NCI-H2107 (cell line): Measurements from ENCODE around the gene ZSWIM8.

Experiments
- DNase-seq: peaks from one replicate; lab custom pipeline; 2025; lab: John Stamatoyannopoulos, UW

The ZSWIM8 gene

GRCh38 chr10:73841061-73841421 lies 55.6 kb downstream of the ZSWIM8 start:
- DNase-seq = no peak

GRCh38 chr10:73841526-73842285 lies 56.3 kb downstream of the ZSWIM8 start:
- no peak for DNase-seq

GRCh38 chr10:73842349-73842748 lies 56.9 kb downstream of the ZSWIM8 start:
- no peak for DNase-seq

- DNase-seq = no peak
Observed at GRCh38 chr10:73843261-73843660, 57.9 kb downstream of the ZSWIM8 start.

GRCh38 chr10:73847031-73847430 lies 61.6 kb downstream of the ZSWIM8 start:
- DNase-seq = no peak

- peak; percentile 18 for DNase-seq
Observed at GRCh38 chr10:73848821-73849489, 63.5 kb downstream of the ZSWIM8 start.

GRCh38 chr10:73850211-73850610 lies 64.8 kb downstream of the ZSWIM8 start:
- no peak for DNase-seq

- no peak for DNase-seq
Observed at GRCh38 chr10:73850863-73851461, 65.6 kb downstream of the ZSWIM8 start.
